ENCODE data around the gene OR5AR1.

DNA sequence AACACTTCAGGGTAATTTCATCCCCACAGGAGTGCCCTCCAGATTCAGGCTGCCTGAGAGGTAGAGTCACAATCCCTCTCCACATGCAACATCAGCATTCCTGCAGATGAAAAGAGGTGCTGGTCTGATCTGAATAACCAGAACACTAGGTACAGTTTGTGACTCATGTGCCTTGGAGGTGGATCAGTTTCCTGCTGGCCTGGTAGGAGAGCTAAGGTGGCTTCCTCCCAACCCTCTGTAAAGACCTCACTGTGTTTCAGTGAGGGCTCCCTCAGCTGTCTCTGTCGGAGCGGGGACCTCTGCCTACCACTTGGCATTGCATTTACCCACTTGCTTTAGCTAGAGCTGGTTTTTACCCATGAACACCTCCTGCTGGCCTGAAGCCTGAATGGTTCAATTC, 43.0 kb downstream of the OR5AR1 start:
- TF ChIP-seq POLR2AphosphoS5 (IDR thresholded peaks at IDR 0.05; ENCODE audit: low read depth, low read length) (no peak), TAF1 (IDR thresholded peaks at IDR 0.05; ENCODE audit: borderline replicate concordance, insufficient read depth, low read length) (no peak)
- TF ChIP-seq, protein P1, sequence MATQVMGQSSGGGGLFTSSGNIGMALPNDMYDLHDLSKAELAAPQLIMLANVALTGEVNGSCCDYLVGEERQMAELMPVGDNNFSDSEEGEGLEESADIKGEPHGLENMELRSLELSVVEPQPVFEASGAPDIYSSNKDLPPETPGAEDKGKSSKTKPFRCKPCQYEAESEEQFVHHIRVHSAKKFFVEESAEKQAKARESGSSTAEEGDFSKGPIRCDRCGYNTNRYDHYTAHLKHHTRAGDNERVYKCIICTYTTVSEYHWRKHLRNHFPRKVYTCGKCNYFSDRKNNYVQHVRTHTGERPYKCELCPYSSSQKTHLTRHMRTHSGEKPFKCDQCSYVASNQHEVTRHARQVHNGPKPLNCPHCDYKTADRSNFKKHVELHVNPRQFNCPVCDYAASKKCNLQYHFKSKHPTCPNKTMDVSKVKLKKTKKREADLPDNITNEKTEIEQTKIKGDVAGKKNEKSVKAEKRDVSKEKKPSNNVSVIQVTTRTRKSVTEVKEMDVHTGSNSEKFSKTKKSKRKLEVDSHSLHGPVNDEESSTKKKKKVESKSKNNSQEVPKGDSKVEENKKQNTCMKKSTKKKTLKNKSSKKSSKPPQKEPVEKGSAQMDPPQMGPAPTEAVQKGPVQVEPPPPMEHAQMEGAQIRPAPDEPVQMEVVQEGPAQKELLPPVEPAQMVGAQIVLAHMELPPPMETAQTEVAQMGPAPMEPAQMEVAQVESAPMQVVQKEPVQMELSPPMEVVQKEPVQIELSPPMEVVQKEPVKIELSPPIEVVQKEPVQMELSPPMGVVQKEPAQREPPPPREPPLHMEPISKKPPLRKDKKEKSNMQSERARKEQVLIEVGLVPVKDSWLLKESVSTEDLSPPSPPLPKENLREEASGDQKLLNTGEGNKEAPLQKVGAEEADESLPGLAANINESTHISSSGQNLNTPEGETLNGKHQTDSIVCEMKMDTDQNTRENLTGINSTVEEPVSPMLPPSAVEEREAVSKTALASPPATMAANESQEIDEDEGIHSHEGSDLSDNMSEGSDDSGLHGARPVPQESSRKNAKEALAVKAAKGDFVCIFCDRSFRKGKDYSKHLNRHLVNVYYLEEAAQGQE (IDR thresholded peaks at IDR 0.05; ENCODE audit: insufficient read depth in 1 of 2, low read depth in 2 of 2, low read length in 2 of 2), result no peak
